GM19455 (cell line): ENCODE results near the gene OR52E6.

ENCODE experiments used
- ATAC-seq: cut with Tn5 transposase; IDR thresholded peaks from one replicate; pipeline ENCODE4 v1.9.1; 2021; ENCODE audit not compliant: unreplicated experiment

OR52E6 gene

DNA sequence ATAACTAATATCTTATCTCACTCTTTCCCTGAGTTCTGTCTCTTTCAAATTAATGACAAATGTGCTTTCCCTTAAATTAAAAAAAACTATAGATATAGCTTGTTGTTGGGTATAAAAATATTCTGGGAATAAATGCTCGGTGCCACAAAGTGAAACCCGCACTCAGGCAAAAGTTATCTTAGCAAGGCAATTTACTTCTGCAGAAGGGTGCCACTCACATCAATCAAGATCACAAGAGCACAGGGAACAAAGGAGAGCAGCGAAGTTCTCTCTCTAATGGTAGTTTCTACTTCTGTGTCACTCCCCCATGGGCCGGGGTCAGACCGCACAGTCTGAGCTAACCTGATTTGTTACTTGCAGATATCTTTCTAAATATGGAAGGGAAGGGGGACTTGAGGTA is 37.7 kb downstream of the OR52E6 start:
- no peak for ATAC-seq

DNA sequence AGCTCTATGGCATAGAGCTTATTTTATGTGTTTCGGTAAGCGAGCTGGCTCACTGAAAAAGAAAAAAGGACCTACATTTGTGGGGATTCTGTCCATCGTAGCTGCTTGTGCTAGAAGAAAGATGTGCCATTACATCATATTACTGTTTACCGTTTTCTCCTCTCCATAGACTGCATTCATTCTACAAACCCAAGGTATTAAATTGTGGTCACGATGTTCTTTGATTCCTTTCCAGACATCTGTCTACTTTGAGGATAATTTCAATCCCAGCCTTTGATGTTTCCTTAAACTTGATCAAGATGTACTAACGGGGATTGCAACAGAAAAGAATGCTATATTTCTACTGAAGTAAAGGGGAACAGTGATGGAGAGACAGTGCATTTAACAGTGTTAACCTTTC is 45.2 kb downstream of the OR52E6 start:
- no peak for ATAC-seq

DNA sequence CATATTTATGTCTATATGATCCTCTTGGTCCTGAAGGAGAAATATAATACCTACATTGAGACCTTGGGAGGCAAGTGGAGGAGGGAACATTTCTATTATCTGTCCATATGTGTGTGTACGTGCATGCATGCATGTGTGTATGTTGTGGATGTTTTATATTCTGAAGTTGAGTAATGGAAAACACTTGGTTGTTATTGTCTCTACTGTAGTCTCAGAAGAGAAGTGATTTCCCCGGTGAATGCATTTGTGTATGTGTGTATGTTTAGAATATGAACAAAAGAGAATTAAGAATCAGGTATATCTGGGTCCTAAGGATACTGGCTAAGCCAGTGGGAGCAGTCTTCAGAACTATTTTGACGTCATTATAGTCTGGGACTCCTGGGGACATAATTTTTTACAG is 50.5 kb downstream of the OR52E6 start, which contains the start of gene OR52N1:
TSS of gene OR52N1 (minus strand) at position 101 of the 400 bp plus-strand sequence. CDS start 2,449 bp downstream, outside the sequence.
- ATAC-seq: no peak
